HepG2 (cell line): Measurements from ENCODE around the gene TBX15. TPM values are rescaled to one million over a fixed set of nuclear protein-coding genes. Genes with fewer than 3 reads are reported as not detected.

Experiments
- ATAC-seq: fragments of 200-7000 bp; cut with Tn5 transposase; 3 replicates; pipeline ENCODE4 v1.9.1; 2020; ENCODE audit warnings: mild to moderate bottlenecking, moderate library complexity
- BruUV-seq: library from RNA; stranded (reverse); fragments of 400-500 nt; replicated peaks from 2 replicates; lab custom pipeline; 2021; lab: Mats Ljungman, UMichigan
- CTCF ChIA-PET: fragments of 300-600 bp; formaldehyde crosslinking; extraction: SDS; loops from one replicate; lab custom pipeline; 2021; ENCODE audit warnings: low total read pairs, inconsistent platforms, low intra/inter-chr PET ratio; lab: Yijun Ruan, JAX
- POLR2A ChIA-PET: fragments of 350-600 bp; sonication (Branson Sonifier 250); formaldehyde crosslinking; loops from one replicate; lab custom pipeline; 2020; ENCODE audit warnings: antibody characterized with exemption, inconsistent platforms; lab: Yijun Ruan, JAX
- DNase-seq: peaks from one replicate; pipeline ENCODE4 v3.0.0-alpha.2; 2015; ENCODE audit warnings: low spot score
- FAIRE-seq: peaks from 3 replicates; lab custom pipeline; 2011; peaks lifted over from hg19 to GRCh38; lab: Jason Lieb, UNC
- H2AFZ ChIP-seq: one replicate; pipeline ENCODE4 v1.6.1; 2011; ENCODE audit warnings: low read length, inconsistent platforms
- H3K27ac ChIP-seq: fragments of 300-600 bp; 3 replicates; pipeline ENCODE4 v1.8.0; 2011; ENCODE audit warnings: mixed run types, mild to moderate bottlenecking, mixed read lengths, low read length, inconsistent platforms; ENCODE audit not compliant: insufficient read depth; ENCODE audit errors: extremely low read length
- H3K27me3 ChIP-seq, 2 experiments: fragments of 200-600 bp in 1 of 2; 2 replicates in 1 of 2; 3 replicates in 1 of 2; pipeline versions ENCODE4 v1.6.0 to v1.8.0; 2011; ENCODE audit warnings: low read length in 2 of 2, mild to moderate bottlenecking in 2 of 2, moderate library complexity in 2 of 2, inconsistent platforms in 1 of 2; ENCODE audit not compliant: insufficient read depth in 2 of 2, control insufficient read depth in 1 of 2
- H3K36me3 ChIP-seq, 2 experiments: fragments of 200-600 bp in 1 of 2; replicated peaks in 1 of 2; 2 replicates in 1 of 2; 3 replicates in 1 of 2; pipeline versions ENCODE4 v1.5.1 to v1.8.0; 2011; ENCODE audit warnings: low read length in 2 of 2, inconsistent platforms in 1 of 2; ENCODE audit not compliant: insufficient read depth in 2 of 2, control insufficient read depth in 1 of 2
- H3K4me1 ChIP-seq: 2 replicates; pipeline ENCODE4 v1.5.1; 2012; ENCODE audit warnings: low read length, inconsistent platforms; ENCODE audit not compliant: insufficient read depth
- H3K4me2 ChIP-seq: 2 replicates; pipeline ENCODE4 v1.6.0; 2011; ENCODE audit warnings: low read depth, low read length, inconsistent platforms
- H3K4me3 ChIP-seq, 3 experiments: fragments of 200-600 bp in 1 of 3; sonication (generic), shearing (Covaris generic) in 1 of 3; replicated peaks in 1 of 3; 2 replicates each; pipeline ENCODE4 v1.5.1; 2011 to 2016; ENCODE audit warnings: low read length in 3 of 3, inconsistent platforms in 2 of 3, low read depth in 2 of 3, mild to moderate bottlenecking in 2 of 3, control low read depth in 1 of 3, mixed read lengths in 1 of 3; ENCODE audit not compliant: insufficient read depth in 1 of 3
- H3K79me2 ChIP-seq: one replicate; pipeline ENCODE4 v1.6.1; 2011; ENCODE audit warnings: low read length, inconsistent platforms; ENCODE audit not compliant: insufficient read depth
- H3K9ac ChIP-seq: 2 replicates; pipeline ENCODE4 v1.6.0; 2011; ENCODE audit warnings: mild to moderate bottlenecking, low read depth, low read length, inconsistent platforms; ENCODE audit not compliant: insufficient read depth
- H3K9me3 ChIP-seq: 2 replicates; pipeline ENCODE4 v1.5.1; 2012; ENCODE audit warnings: mild to moderate bottlenecking, low read length
- H4K20me1 ChIP-seq: 2 replicates; pipeline ENCODE4 v1.6.0; 2011; ENCODE audit warnings: inconsistent platforms, mild to moderate bottlenecking, low read length, moderate library complexity; ENCODE audit not compliant: insufficient read depth
- ATRX ChIP-seq: sonication (generic); formaldehyde crosslinking; IDR thresholded peaks from 2 replicates; pipeline ENCODE4 v1.4.0; 2020; ENCODE audit warnings: missing genetic modification reagents, borderline replicate concordance
- FIP1L1 ChIP-seq: fragments of 200-400 bp; formaldehyde crosslinking; IDR thresholded peaks from 2 replicates; pipeline ENCODE4 v1.6.1; 2018; ENCODE audit warnings: low read depth, mild to moderate bottlenecking, low read length, moderate library complexity, borderline replicate concordance; ENCODE audit not compliant: insufficient read depth
- FOSL1 ChIP-seq: sonication (generic); formaldehyde crosslinking; IDR thresholded peaks from 2 replicates; pipeline ENCODE4 v1.9.0; 2021; ENCODE audit warnings: missing genetic modification reagents, borderline replicate concordance
- MED13 ChIP-seq: sonication (generic); formaldehyde crosslinking; IDR thresholded peaks from 2 replicates; pipeline ENCODE4 v1.5.0; 2020; ENCODE audit warnings: missing genetic modification reagents
- PHF20 ChIP-seq: sonication (generic); formaldehyde crosslinking; IDR thresholded peaks from 2 replicates; pipeline ENCODE4 v1.5.0; 2020; ENCODE audit warnings: mild to moderate bottlenecking, missing genetic modification reagents
- RBM22 ChIP-seq: fragments of 200-400 bp; formaldehyde crosslinking; optimal IDR thresholded peaks from 2 replicates; pipeline ENCODE3; 2017; ENCODE audit warnings: mild to moderate bottlenecking, low read length, moderate library complexity
- REXO4 ChIP-seq: sonication (generic); formaldehyde crosslinking; IDR thresholded peaks from 2 replicates; pipeline ENCODE4 v1.8.0; 2022; ENCODE audit warnings: missing genetic modification reagents, mild to moderate bottlenecking, borderline replicate concordance
- SIN3B ChIP-seq: fragments of 150-350 bp; IDR thresholded peaks from 2 replicates; pipeline ENCODE4 v1.6.1; 2014; ENCODE audit warnings: low read length
- ZBTB20 ChIP-seq: sonication (generic); formaldehyde crosslinking; IDR thresholded peaks from 2 replicates; pipeline ENCODE4 v1.8.1; 2023; ENCODE audit warnings: missing genetic modification reagents, low read depth, mild to moderate bottlenecking, borderline replicate concordance
- ZBTB38 ChIP-seq: sonication (generic); formaldehyde crosslinking; IDR thresholded peaks from 2 replicates; pipeline ENCODE4 v1.5.1; 2020; ENCODE audit warnings: mild to moderate bottlenecking, missing genetic modification reagents
- ZNF180 ChIP-seq: sonication (generic); formaldehyde crosslinking; IDR thresholded peaks from 2 replicates; pipeline ENCODE4 v1.4.0; 2020; ENCODE audit warnings: low read depth, missing genetic modification reagents, borderline replicate concordance
- ZNF460 ChIP-seq: sonication (generic); formaldehyde crosslinking; IDR thresholded peaks from 2 replicates; pipeline ENCODE4 v1.5.1; 2020; ENCODE audit warnings: missing genetic modification reagents, mild to moderate bottlenecking, borderline replicate concordance
- ZSCAN22 ChIP-seq: sonication (generic); formaldehyde crosslinking; IDR thresholded peaks from 2 replicates; pipeline ENCODE4 v1.4.0; 2020; ENCODE audit warnings: mild to moderate bottlenecking, missing genetic modification reagents
- WGBS: methylation state at CpG from one replicate; pipeline ENCODE4 v1.1.6; 2017; ENCODE audit warnings: low lambda C conversion rate; 5-methylcytosine and 5-hydroxymethylcytosine counted together
- in situ Hi-C: cut with HindIII; loops from 2 replicates; pipeline ENCODE4 v1.10.0; 2017; ENCODE audit warnings: low pct_unique_long_range_greater_than_20kb; ENCODE audit not compliant: extremely low pct_ligation_motif_present
- intact Hi-C: fragments of 100-400 bp; cut with micrococcal nuclease; formaldehyde crosslinking; loops from one replicate; pipeline ENCODE4 v1.10.0; 2022; ENCODE audit not compliant: unreplicated experiment
- polyA plus RNA-seq, 8 experiments: library from polyadenylated mRNA; depleted of rRNA in 3 of 8; stranded (reverse) in 7 of 8; unstranded in 1 of 8; fragments of >200 nt; fragmentation: Illumina TruSeq in 4 of 8; extraction: Trizol in 4 of 8; gene quantifications; 2 replicates each; pipeline versions ENCODE4 v1.2.1 to v1.2.3, GENCODE V29; 2011 to 2016; ENCODE audit warnings: low read depth in 4 of 8, missing spikeins in 1 of 8, mixed read lengths in 1 of 8; ENCODE audit not compliant: insufficient read depth in 1 of 8
- total RNA-seq, 5 experiments: library from RNA; depleted of rRNA; stranded (reverse); fragments of >200 nt; fragmentation: Illumina TruSeq; extraction: Trizol; gene quantifications; 2 replicates each; pipeline ENCODE4 v1.2.3, GENCODE V29; 2016; ENCODE audit warnings: low read depth in 1 of 5
- TF ChIP-seq, protein P1 (sequence below): sonication (generic); formaldehyde crosslinking; IDR thresholded peaks from 2 replicates; pipeline ENCODE4 v1.4.0; 2020; ENCODE audit warnings: mild to moderate bottlenecking, missing genetic modification reagents
- TF ChIP-seq, protein P2 (sequence below): IDR thresholded peaks from 2 replicates; pipeline ENCODE4 v1.6.1; 2016; ENCODE audit warnings: control low read depth
- TF ChIP-seq, protein P3 (sequence below): sonication (generic); formaldehyde crosslinking; conservative IDR thresholded peaks from 2 replicates; pipeline ENCODE4 v1.8.0; 2022; ENCODE audit warnings: missing genetic modification reagents
- TF ChIP-seq, protein P4 (sequence below): sonication (generic); formaldehyde crosslinking; IDR thresholded peaks from 2 replicates; pipeline ENCODE4 v1.8.0; 2022; ENCODE audit warnings: missing genetic modification reagents, low read depth, mild to moderate bottlenecking, borderline replicate concordance
- TF ChIP-seq, protein P5 (sequence below): sonication (generic); formaldehyde crosslinking; IDR thresholded peaks from 2 replicates; pipeline ENCODE4 v1.4.0; 2020; ENCODE audit warnings: missing genetic modification reagents; ENCODE audit errors: not compliant biosample characterization

The TBX15 gene
- total and polyA plus RNA-seq, 2 of the 13 experiments (the other 11 are each of a cell fraction or from before 2014, with no cell fraction given) = 0.42 to 1.9 TPM

DNA sequence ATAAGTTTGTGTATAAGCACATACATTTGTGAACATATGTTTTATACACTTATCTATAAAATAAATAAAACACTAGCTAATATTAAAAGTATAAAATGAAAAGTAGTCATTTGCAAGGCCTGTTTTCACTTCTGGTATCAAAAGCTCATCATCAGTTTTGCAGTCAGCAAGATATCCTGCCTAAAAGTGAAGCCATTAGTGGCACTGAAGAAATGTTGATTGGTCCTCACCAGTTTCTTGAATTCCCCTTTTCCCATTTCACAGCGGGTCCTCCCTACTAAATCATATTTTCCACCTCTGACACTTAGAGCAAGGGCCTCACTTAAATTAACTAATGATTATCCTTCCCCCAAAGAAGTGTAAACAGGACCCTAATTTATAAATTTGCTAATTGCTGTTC is 6.7 kb downstream of the TBX15 start:
- H3K36me3 ChIP-seq = no peaks in the 10 kb centered on the region
- no peak for ATAC-seq
- no peak overlapping the region for H3K9ac ChIP-seq
- H3K4me3 ChIP-seq = no peak overlapping the region
- H3K79me2 ChIP-seq = no peaks in the 10 kb centered on the region
- no peak overlapping the region for H3K27ac ChIP-seq
- H2AFZ ChIP-seq = no peak overlapping the region
- intact Hi-C loops (no loop called here), in situ Hi-C loops (no loop called here)
- TF ChIP-seq, protein P1, sequence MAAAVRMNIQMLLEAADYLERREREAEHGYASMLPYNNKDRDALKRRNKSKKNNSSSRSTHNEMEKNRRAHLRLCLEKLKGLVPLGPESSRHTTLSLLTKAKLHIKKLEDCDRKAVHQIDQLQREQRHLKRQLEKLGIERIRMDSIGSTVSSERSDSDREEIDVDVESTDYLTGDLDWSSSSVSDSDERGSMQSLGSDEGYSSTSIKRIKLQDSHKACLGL (CRISPR knock-in tag) = no peak
- TF ChIP-seq, protein P2, sequence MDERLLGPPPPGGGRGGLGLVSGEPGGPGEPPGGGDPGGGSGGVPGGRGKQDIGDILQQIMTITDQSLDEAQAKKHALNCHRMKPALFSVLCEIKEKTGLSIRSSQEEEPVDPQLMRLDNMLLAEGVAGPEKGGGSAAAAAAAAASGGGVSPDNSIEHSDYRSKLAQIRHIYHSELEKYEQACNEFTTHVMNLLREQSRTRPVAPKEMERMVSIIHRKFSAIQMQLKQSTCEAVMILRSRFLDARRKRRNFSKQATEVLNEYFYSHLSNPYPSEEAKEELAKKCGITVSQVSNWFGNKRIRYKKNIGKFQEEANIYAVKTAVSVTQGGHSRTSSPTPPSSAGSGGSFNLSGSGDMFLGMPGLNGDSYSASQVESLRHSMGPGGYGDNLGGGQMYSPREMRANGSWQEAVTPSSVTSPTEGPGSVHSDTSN (CRISPR knock-in tag) = no peak
- TF ChIP-seq ZBTB38 (no peak), PHF20 (CRISPR knock-in tag) (no peak), ZBTB20 (CRISPR knock-in tag) (no peak), RBM22 (no peak), ZNF180 (CRISPR knock-in tag) (no peak), SIN3B (no peak), REXO4 (CRISPR knock-in tag) (no peak), ZNF460 (CRISPR knock-in tag) (no peak), FOSL1 (CRISPR knock-in tag) (no peak), ZSCAN22 (CRISPR knock-in tag) (no peak), FIP1L1 (no peak), ATRX (CRISPR knock-in tag) (no peak), MED13 (CRISPR knock-in tag) (no peak)
- TF ChIP-seq, protein P3, sequence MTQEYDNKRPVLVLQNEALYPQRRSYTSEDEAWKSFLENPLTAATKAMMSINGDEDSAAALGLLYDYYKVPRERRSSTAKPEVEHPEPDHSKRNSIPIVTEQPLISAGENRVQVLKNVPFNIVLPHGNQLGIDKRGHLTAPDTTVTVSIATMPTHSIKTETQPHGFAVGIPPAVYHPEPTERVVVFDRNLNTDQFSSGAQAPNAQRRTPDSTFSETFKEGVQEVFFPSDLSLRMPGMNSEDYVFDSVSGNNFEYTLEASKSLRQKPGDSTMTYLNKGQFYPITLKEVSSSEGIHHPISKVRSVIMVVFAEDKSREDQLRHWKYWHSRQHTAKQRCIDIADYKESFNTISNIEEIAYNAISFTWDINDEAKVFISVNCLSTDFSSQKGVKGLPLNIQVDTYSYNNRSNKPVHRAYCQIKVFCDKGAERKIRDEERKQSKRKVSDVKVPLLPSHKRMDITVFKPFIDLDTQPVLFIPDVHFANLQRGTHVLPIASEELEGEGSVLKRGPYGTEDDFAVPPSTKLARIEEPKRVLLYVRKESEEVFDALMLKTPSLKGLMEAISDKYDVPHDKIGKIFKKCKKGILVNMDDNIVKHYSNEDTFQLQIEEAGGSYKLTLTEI = no peak
- TF ChIP-seq, protein P4, sequence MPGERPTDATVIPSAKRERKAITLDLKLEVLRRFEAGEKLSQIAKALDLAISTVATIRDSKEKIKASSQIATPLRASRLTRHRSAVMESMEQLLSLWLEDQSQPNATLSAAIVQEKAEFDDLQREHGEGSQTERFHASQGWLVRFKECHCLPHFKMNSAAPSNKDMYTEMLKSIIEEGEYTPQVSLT = no peak
- TF ChIP-seq, protein P5, sequence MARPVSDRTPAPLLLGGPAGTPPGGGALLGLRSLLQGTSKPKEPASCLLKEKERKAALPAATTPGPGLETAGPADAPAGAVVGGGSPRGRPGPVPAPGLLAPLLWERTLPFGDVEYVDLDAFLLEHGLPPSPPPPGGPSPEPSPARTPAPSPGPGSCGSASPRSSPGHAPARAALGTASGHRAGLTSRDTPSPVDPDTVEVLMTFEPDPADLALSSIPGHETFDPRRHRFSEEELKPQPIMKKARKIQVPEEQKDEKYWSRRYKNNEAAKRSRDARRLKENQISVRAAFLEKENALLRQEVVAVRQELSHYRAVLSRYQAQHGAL (CRISPR knock-in tag) = no peak
- H3K9me3 ChIP-seq = no peaks in the 10 kb centered on the region
- no peaks in the 10 kb centered on the region for H3K27me3 ChIP-seq
- no TSS peak for BruUV-seq
- no peaks in the 10 kb centered on the region for H4K20me1 ChIP-seq
- ChIA-PET POLR2A (no interaction called here), CTCF (no interaction called here)
- 93% methylated on average over 1 of the region's 1 CpG for WGBS
- H3K4me1 ChIP-seq = peaks cover 9% of the 10 kb centered on the region; the same call in 1 of the 2 replicates
- FAIRE-seq = no peak
- no peak overlapping the region for H3K4me2 ChIP-seq
- no peak for DNase-seq
